K562 (cell line): ENCODE results near the gene CLDND2. TPM values are rescaled to one million over a fixed set of nuclear protein-coding genes. Genes with fewer than 3 reads are reported as not detected.

ENCODE experiments used
- ARID2 ChIP-seq: fragments of 450-650 bp; IDR thresholded peaks from 2 replicates; pipeline ENCODE4 v1.6.1; 2017; ENCODE audit warnings: antibody characterized with exemption, mild to moderate bottlenecking
- ATF6 ChIP-seq: sonication (generic); formaldehyde crosslinking; IDR thresholded peaks from 2 replicates; pipeline ENCODE4 v1.4.0; 2020; ENCODE audit warnings: mild to moderate bottlenecking, missing genetic modification reagents
- BRD9 ChIP-seq: fragments of 450-650 bp; IDR thresholded peaks from 2 replicates; pipeline ENCODE4 v1.6.1; 2018; ENCODE audit warnings: low read depth; ENCODE audit not compliant: partially characterized antibody
- CLOCK ChIP-seq: fragments of 250-450 bp; sonication (Bioruptor Pico); IDR thresholded peaks from 2 replicates; pipeline ENCODE4 v1.4.0; 2020; ENCODE audit warnings: mild to moderate bottlenecking, moderate library complexity, borderline replicate concordance
- FOSL1 ChIP-seq: fragments of 200-800 bp; sonication (Bioruptor generic); conservative IDR thresholded peaks from 2 replicates; pipeline ENCODE4 v1.6.1; 2016; ENCODE audit warnings: missing genetic modification characterization, missing compliant biosample characterization
- FOXA1 ChIP-seq: fragments of 450-650 bp; IDR thresholded peaks from 2 replicates; pipeline ENCODE4 v1.6.1; 2016; ENCODE audit warnings: mild to moderate bottlenecking, borderline replicate concordance
- HOMEZ ChIP-seq: fragments of 250-450 bp; sonication (Bioruptor Pico); IDR thresholded peaks from 2 replicates; pipeline ENCODE4 v1.4.0; 2020; ENCODE audit warnings: mild to moderate bottlenecking, moderate library complexity
- JUN ChIP-seq, 2 experiments: sonication (generic) in 1 of 2; formaldehyde crosslinking in 1 of 2; IDR thresholded peaks; 2 replicates each; pipeline versions ENCODE4 v1.6.1 to v1.8.0; 2012 to 2022; ENCODE audit warnings: borderline replicate concordance in 2 of 2, mild to moderate bottlenecking in 2 of 2, improper control_type of control experiment in 1 of 2, low read depth in 1 of 2, low read length in 1 of 2, missing genetic modification reagents in 1 of 2
- MYC ChIP-seq, 2 experiments: fragments of 250-450 bp in 1 of 2; sonication (Bioruptor Pico) in 1 of 2; IDR thresholded peaks; 2 replicates each; pipeline versions ENCODE4 v1.5.1 to v1.6.1; 2012 to 2021; ENCODE audit warnings: low read depth in 2 of 2, borderline replicate concordance in 1 of 2, improper control_type of control experiment in 1 of 2, low read length in 1 of 2, mild to moderate bottlenecking in 1 of 2, moderate library complexity in 1 of 2
- NR2C1 ChIP-seq, 2 experiments: fragments of 450-650 bp; IDR thresholded peaks; 2 replicates each; pipeline ENCODE4 v1.6.1; 2017; ENCODE audit warnings: mild to moderate bottlenecking in 2 of 2, antibody characterized with exemption in 1 of 2, inconsistent platforms in 1 of 2, missing compliant biosample characterization in 1 of 2, missing genetic modification characterization in 1 of 2
- PCBP2 ChIP-seq: fragments of 200-400 bp; formaldehyde crosslinking; IDR thresholded peaks from 2 replicates; pipeline ENCODE4 v1.6.1; 2018; ENCODE audit warnings: low read length, low read depth, mild to moderate bottlenecking, moderate library complexity; ENCODE audit not compliant: poor library complexity, severe bottlenecking
- SNRNP70 ChIP-seq: fragments of 200-400 bp; formaldehyde crosslinking; optimal IDR thresholded peaks from 2 replicates; pipeline ENCODE3; 2017; ENCODE audit warnings: low read depth, low read length
- SPI1 ChIP-seq: IDR thresholded peaks from 2 replicates; pipeline ENCODE4 v1.6.1; 2011; ENCODE audit warnings: low read depth, low read length, control low read depth, borderline replicate concordance
- SRSF3 ChIP-seq: fragments of 200-400 bp; formaldehyde crosslinking; IDR thresholded peaks from 2 replicates; pipeline ENCODE4 v1.6.1; 2016; ENCODE audit warnings: mild to moderate bottlenecking, low read length, moderate library complexity; ENCODE audit not compliant: insufficient read depth
- TCF3 ChIP-seq: sonication (generic); formaldehyde crosslinking; IDR thresholded peaks from 2 replicates; pipeline ENCODE4 v1.4.0; 2020; ENCODE audit warnings: mild to moderate bottlenecking, missing genetic modification reagents
- ZFP36 ChIP-seq: fragments of 150-350 bp; IDR thresholded peaks from 2 replicates; pipeline ENCODE4 v1.6.1; 2018; ENCODE audit warnings: low read length, low read depth; ENCODE audit not compliant: partially characterized antibody
- ZKSCAN3 ChIP-seq: fragments of 250-450 bp; sonication (Bioruptor Pico); IDR thresholded peaks from 2 replicates; pipeline ENCODE4 v1.4.0; 2020
- ZNF224 ChIP-seq: sonication (generic); formaldehyde crosslinking; IDR thresholded peaks from 2 replicates; pipeline ENCODE4 v1.8.0; 2022; ENCODE audit warnings: mild to moderate bottlenecking, missing genetic modification reagents
- ZNF24 ChIP-seq: fragments of 450-650 bp; IDR thresholded peaks from 2 replicates; pipeline ENCODE4 v1.6.1; 2016
- ZNF316 ChIP-seq: fragments of 450-650 bp; IDR thresholded peaks from 2 replicates; pipeline ENCODE4 v1.6.1; 2016
- polyA plus RNA-seq, 8 experiments: library from polyadenylated mRNA; depleted of rRNA in 4 of 8; stranded (reverse) in 5 of 8; unstranded in 3 of 8; fragments of >200 nt; fragmentation: Nextera tagmentation in 2 of 8; fragmentation: Illumina TruSeq in 1 of 8; extraction: Ambion mirVana in 2 of 8; extraction: Trizol in 1 of 8; gene quantifications; 2 replicates each; pipeline versions ENCODE4 v1.2.1 to v1.2.3, GENCODE V29; 2011 to 2014; ENCODE audit warnings: inconsistent platforms in 1 of 8, missing spikeins in 1 of 8
- total RNA-seq, 7 experiments: library from RNA; depleted of rRNA in 6 of 7; stranded (reverse); fragments of >200 nt in 6 of 7; fragmentation: Illumina TruSeq in 2 of 7; extraction: Trizol in 2 of 7; gene quantifications; 2 replicates each; pipeline versions ENCODE4 v1.2.1 to v1.2.3, GENCODE V29; 2011 to 2021; ENCODE audit warnings: low replicate concordance in 1 of 7

The CLDND2 gene
- total and polyA plus RNA-seq, 9 of the 15 experiments (the other 6 are each of a cell fraction or from before 2014, with no cell fraction given): 0.45 to 4.0 (median 1.2) TPM; not detected in 3

- TF ChIP-seq MYC (IDR thresholded peaks at IDR 0.05; ENCODE audit: low read depth, low read length) (peak; percentile 29; the same call in 1 of the 2 replicates), MYC (CRISPR knock-in tag; IDR thresholded peaks at IDR 0.05; ENCODE audit: borderline replicate concordance, low read depth) (no peak), ZNF224 (CRISPR knock-in tag) (no peak), ZNF316 (no peak), BRD9 (no peak), FOXA1 (no peak), ATF6 (CRISPR knock-in tag) (no peak), ZNF24 (peak; percentile 28; the same call in 1 of the 2 replicates), ARID2 (0 out of 2 replicates have a peak, but pooled peaks have one; percentile 25), CLOCK (CRISPR knock-in tag) (no peak), SNRNP70 (no peak), JUN (IDR thresholded peaks at IDR 0.05; ENCODE audit: borderline replicate concordance, low read depth, low read length) (0 out of 2 replicates have a peak, but pooled peaks have one; percentile 16), JUN (CRISPR knock-in tag; IDR thresholded peaks at IDR 0.05; ENCODE audit: borderline replicate concordance) (no peak), FOSL1 (tag) (0 out of 2 replicates have a peak, but pooled peaks have one; percentile 34), TCF3 (CRISPR knock-in tag) (no peak), HOMEZ (CRISPR knock-in tag) (no peak), ZFP36 (peak; percentile 77), NR2C1 (IDR thresholded peaks at IDR 0.05) (no peak), NR2C1 (tag; IDR thresholded peaks at IDR 0.05) (no peak), ZKSCAN3 (CRISPR knock-in tag) (no peak), SPI1 (peak; percentile 70; the same call in 1 of the 2 replicates), PCBP2 (no peak), SRSF3 (no peak)
Measured at GRCh38 chr19:51407511-51408131, 38.8 kb upstream of the CLDND2 start (continued).
